H1 (cell line): ENCODE results near the gene PDF. TPM values are rescaled to one million over a fixed set of nuclear protein-coding genes. Genes with fewer than 3 reads are reported as not detected.

Experiments
- CTCF ChIA-PET: fragments of 300-600 bp; sonication (Branson Sonifier 250); formaldehyde crosslinking; loops from one replicate; lab custom pipeline; 2021; ENCODE audit not compliant: partially characterized antibody; lab: Charles Lee
- POLR2A ChIA-PET: fragments of 300-600 bp; sonication (Branson Sonifier 250); formaldehyde crosslinking; loops from one replicate; lab custom pipeline; 2021; ENCODE audit warnings: inconsistent platforms; ENCODE audit not compliant: partially characterized antibody; lab: Charles Lee
- DNase-seq, 2 experiments: peaks; one replicate each; pipeline versions ENCODE4 v3.0.0 to v3.0.0-alpha.2; 2010 to 2022; ENCODE audit warnings: low spot score in 2 of 2, low read depth in 1 of 2, mixed read lengths in 1 of 2
- FAIRE-seq: peaks from 2 replicates; lab custom pipeline; 2011; peaks lifted over from hg19 to GRCh38; lab: Jason Lieb, UNC
- H2AFZ ChIP-seq: 2 replicates; pipeline ENCODE4 v1.8.1; 2012; ENCODE audit warnings: low read length, inconsistent platforms
- H2AK5ac ChIP-seq: 2 replicates; pipeline ENCODE4 v1.6.1; 2013; ENCODE audit warnings: low read depth, low read length
- H2BK120ac ChIP-seq: replicated peaks from 2 replicates; pipeline ENCODE3; 2013; ENCODE audit warnings: low read depth, low read length, inconsistent platforms
- H2BK12ac ChIP-seq: 2 replicates; pipeline ENCODE4 v1.6.1; 2013; ENCODE audit warnings: low read depth, low read length
- H2BK15ac ChIP-seq: 2 replicates; pipeline ENCODE4 v1.6.1; 2013; ENCODE audit warnings: low read length
- H2BK20ac ChIP-seq: 2 replicates; pipeline ENCODE4 v1.6.1; 2013; ENCODE audit warnings: low read length
- H2BK5ac ChIP-seq: 2 replicates; pipeline ENCODE4 v1.6.1; 2013; ENCODE audit warnings: low read depth, low read length
- H3K14ac ChIP-seq: 2 replicates; pipeline ENCODE4 v1.6.1; 2013; ENCODE audit warnings: inconsistent platforms; ENCODE audit not compliant: insufficient read length
- H3K18ac ChIP-seq: 2 replicates; pipeline ENCODE4 v1.6.1; 2013; ENCODE audit warnings: low read length; ENCODE audit errors: extremely low read depth
- H3K23ac ChIP-seq: 2 replicates; pipeline ENCODE4 v1.6.1; 2013; ENCODE audit warnings: inconsistent platforms; ENCODE audit not compliant: insufficient read length
- H3K23me2 ChIP-seq: 2 replicates; pipeline ENCODE4 v1.6.1; 2013; ENCODE audit warnings: low read depth, low read length
- H3K27ac ChIP-seq: 2 replicates; pipeline ENCODE4 v1.6.1; 2011; ENCODE audit warnings: low read depth, low read length, inconsistent platforms
- H3K27me3 ChIP-seq, 4 experiments: replicated peaks in 1 of 4; 1 replicate in 1 of 4; 2 replicates in 3 of 4; pipeline versions ENCODE4 v1.6.1 to v1.8.1; 2011 to 2013; ENCODE audit warnings: low read length in 3 of 4, mild to moderate bottlenecking in 3 of 4, inconsistent platforms in 2 of 4, mixed read lengths in 2 of 4, moderate library complexity in 1 of 4; ENCODE audit not compliant: control insufficient read depth in 3 of 4, insufficient read depth in 3 of 4; ENCODE audit errors: extremely low read depth in 1 of 4
- H3K36me3 ChIP-seq, 4 experiments: 2 replicates each; pipeline versions ENCODE4 v1.6.1 to v1.8.1; 2011 to 2013; ENCODE audit warnings: mild to moderate bottlenecking in 4 of 4, low read length in 3 of 4, moderate library complexity in 2 of 4, control low read depth in 1 of 4, inconsistent platforms in 1 of 4; ENCODE audit not compliant: insufficient read depth in 4 of 4, control insufficient read depth in 2 of 4
- H3K4ac ChIP-seq: replicated peaks from 2 replicates; pipeline ENCODE3; 2013; ENCODE audit warnings: low read length, low read depth, mixed read lengths, inconsistent platforms; ENCODE audit not compliant: insufficient read length
- H3K4me1 ChIP-seq, 4 experiments: replicated peaks in 1 of 4; 1 replicate in 1 of 4; 2 replicates in 3 of 4; pipeline versions ENCODE4 v1.6.1 to v1.8.1; 2011 to 2013; ENCODE audit warnings: low read length in 3 of 4, inconsistent platforms in 2 of 4, mixed read lengths in 1 of 4; ENCODE audit not compliant: insufficient read depth in 4 of 4, control insufficient read depth in 3 of 4
- H3K4me2 ChIP-seq, 2 experiments: 2 replicates each; pipeline versions ENCODE4 v1.6.1 to v1.8.1; 2011 to 2013; ENCODE audit warnings: low read depth in 2 of 2, low read length in 2 of 2, control low read depth in 1 of 2, inconsistent platforms in 1 of 2, mild to moderate bottlenecking in 1 of 2; ENCODE audit not compliant: insufficient read depth in 1 of 2
- H3K4me3 ChIP-seq, 4 experiments: fragments of 200-600, 300-600 bp in 1 of 4; sonication (generic), shearing (Covaris generic), sonication (Bioruptor Twin) in 1 of 4; 2 replicates each; pipeline versions ENCODE4 v1.5.1 to v1.8.1; 2011 to 2016; ENCODE audit warnings: low read length in 4 of 4, low read depth in 3 of 4, control low read depth in 2 of 4, inconsistent platforms in 2 of 4, mild to moderate bottlenecking in 2 of 4, mixed read lengths in 1 of 4, moderate library complexity in 1 of 4; ENCODE audit not compliant: insufficient read depth in 2 of 4; ENCODE audit errors: extremely low read depth in 1 of 4
- H3K56ac ChIP-seq: replicated peaks from 2 replicates; pipeline ENCODE3; 2013; ENCODE audit warnings: low read depth, mild to moderate bottlenecking, mixed read lengths, low read length, inconsistent platforms; ENCODE audit not compliant: insufficient read length
- H3K79me1 ChIP-seq: 2 replicates; pipeline ENCODE4 v1.6.1; 2013; ENCODE audit warnings: low read depth, low read length, control low read depth
- H3K79me2 ChIP-seq, 2 experiments: 2 replicates each; pipeline versions ENCODE4 v1.6.1 to v1.8.1; 2012 to 2013; ENCODE audit warnings: low read length in 2 of 2, mild to moderate bottlenecking in 2 of 2, inconsistent platforms in 1 of 2; ENCODE audit not compliant: insufficient read depth in 2 of 2, control insufficient read depth in 1 of 2
- H3K9ac ChIP-seq, 4 experiments: replicated peaks in 1 of 4; 1 replicate in 1 of 4; 2 replicates in 3 of 4; pipeline versions ENCODE4 v1.6.1 to v1.8.1; 2011 to 2013; ENCODE audit warnings: low read depth in 3 of 4, low read length in 3 of 4, control low read depth in 2 of 4, mild to moderate bottlenecking in 2 of 4, moderate library complexity in 2 of 4, inconsistent platforms in 1 of 4; ENCODE audit errors: extremely low read depth in 1 of 4
- H3K9me3 ChIP-seq, 2 experiments: 2 replicates each; pipeline versions ENCODE4 v1.6.1 to v1.8.1; 2012 to 2013; ENCODE audit warnings: mild to moderate bottlenecking in 2 of 2, moderate library complexity in 2 of 2, control low read depth in 1 of 2, inconsistent platforms in 1 of 2, low read depth in 1 of 2, low read length in 1 of 2, mixed read lengths in 1 of 2; ENCODE audit not compliant: insufficient read depth in 2 of 2
- H4K20me1 ChIP-seq, 2 experiments: replicated peaks in 1 of 2; 2 replicates each; pipeline versions ENCODE3 to v1.8.1; 2011 to 2013; ENCODE audit warnings: inconsistent platforms in 2 of 2, low read length in 2 of 2, mild to moderate bottlenecking in 1 of 2; ENCODE audit not compliant: insufficient read depth in 2 of 2, control insufficient read depth in 1 of 2
- H4K5ac ChIP-seq: 2 replicates; pipeline ENCODE4 v1.6.1; 2013; ENCODE audit warnings: low read length, low read depth, mixed read lengths, inconsistent platforms; ENCODE audit not compliant: insufficient read length
- H4K8ac ChIP-seq: 2 replicates; pipeline ENCODE4 v1.8.0; 2013; ENCODE audit warnings: mild to moderate bottlenecking, moderate library complexity, low read length, inconsistent platforms; ENCODE audit not compliant: insufficient read depth; ENCODE audit errors: extremely low read depth
- H4K91ac ChIP-seq: replicated peaks from 2 replicates; pipeline ENCODE3; 2013; ENCODE audit warnings: low read length, mixed read lengths, inconsistent platforms; ENCODE audit not compliant: insufficient read length
- GABPA ChIP-seq: IDR thresholded peaks from 2 replicates; pipeline ENCODE4 v1.6.1; 2011; ENCODE audit warnings: mild to moderate bottlenecking, low read length, moderate library complexity, borderline replicate concordance; ENCODE audit not compliant: insufficient read depth
- PHF8 ChIP-seq: fragments of 200-600 bp; sonication (generic); conservative IDR thresholded peaks from 2 replicates; pipeline ENCODE4 v1.7.1; 2012; ENCODE audit warnings: low read depth, mild to moderate bottlenecking, inconsistent platforms, low read length, moderate library complexity
- WGBS, 2 experiments: shearing (Covaris generic) in 1 of 2; methylation state at CpG; one replicate each; pipeline versions ENCODE4 v1.1.6 to v1.1.7; 2013 to 2015; ENCODE audit warnings: low lambda C conversion rate in 2 of 2, mixed read lengths in 2 of 2, inconsistent platforms in 1 of 2, low coverage in 1 of 2, missing lambda C conversion rate in 1 of 2; ENCODE audit not compliant: insufficient replicate concordance in 2 of 2, insufficient coverage in 1 of 2, insufficient read length in 1 of 2; ENCODE audit errors: extremely low coverage in 1 of 2, missing lambda C conversion rate in 1 of 2; 5-methylcytosine and 5-hydroxymethylcytosine counted together
- polyA plus RNA-seq, 7 experiments: library from polyadenylated mRNA; depleted of rRNA in 3 of 7; stranded (reverse) in 5 of 7; unstranded in 2 of 7; fragments of >200 nt in 5 of 7; fragments of 200-250 nt in 2 of 7; gene quantifications; 1 replicate in 5 of 7; 2 replicates in 1 of 7; 4 replicates in 1 of 7; pipeline versions ENCODE4 v1.2.1 to v1.2.3, GENCODE V29; 2011 to 2013; ENCODE audit warnings: missing spikeins in 2 of 7, mixed read lengths in 2 of 7
- total RNA-seq: library from RNA; stranded (reverse); fragmentation: NEBNext Ultra II Directional; extraction: Animal tissue kit (Norgen Biotek cat#: 25700); gene quantifications from 2 replicates; pipeline ENCODE4 v1.2.1, GENCODE V29; 2021

Gene PDF
- total and polyA plus RNA-seq, 2 of the 8 experiments (the other 6 are each of a cell fraction or from before 2014, with no cell fraction given), result 17.7 to 23.9 TPM

DNA sequence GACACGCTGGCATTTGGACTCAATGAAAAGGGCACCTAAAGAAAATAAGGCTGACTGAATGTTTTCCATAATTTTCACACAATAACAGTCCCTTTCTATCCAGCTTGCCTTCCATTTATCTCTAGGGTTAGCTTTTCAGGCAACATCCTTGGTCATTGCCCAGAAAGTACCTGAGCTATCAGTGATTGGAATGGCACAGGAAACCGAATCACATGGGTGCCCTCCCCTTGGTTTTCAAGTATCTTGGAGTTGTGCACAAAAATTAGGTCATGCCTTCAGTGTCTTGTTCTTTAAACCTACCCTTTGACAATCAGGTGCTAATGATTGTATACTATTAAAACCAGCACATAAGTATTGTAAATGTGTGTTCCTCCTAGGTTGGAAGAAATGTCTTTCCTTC is 22.5 kb downstream of the PDF start:
- no peak overlapping the region for H2BK12ac ChIP-seq
- ChIA-PET POLR2A (no interaction called here), CTCF (no interaction called here)
- H3K79me1 ChIP-seq, result no peaks in the 10 kb centered on the region
- no peak overlapping the region for H3K4ac ChIP-seq
- no peak for DNase-seq
- H3K27ac ChIP-seq, result no peak overlapping the region
- H2BK5ac ChIP-seq, result no peak overlapping the region
- no peak overlapping the region for H3K14ac ChIP-seq
- no peak overlapping the region for H2BK20ac ChIP-seq
- H3K56ac ChIP-seq, result no peak overlapping the region
- peaks cover 0 to 4% (median 3%) of the 10 kb centered on the region in 4 experiments; a peak in 4 of 7 replicates for H3K4me1 ChIP-seq
- no peak overlapping the region for H2AK5ac ChIP-seq
- H3K4me3 ChIP-seq, result no peak overlapping the region
- 0 out of 2 replicates have a peak, but pooled peaks cover 3% of the 10 kb centered on the region for H3K23me2 ChIP-seq
- no peak for FAIRE-seq
- H3K4me2 ChIP-seq, result no peak overlapping the region
- H3K79me2 ChIP-seq, result peaks cover 0 to 8% of the 10 kb centered on the region in 2 experiments; a peak in 1 of 4 replicates
- H4K5ac ChIP-seq, result no peak overlapping the region
- no peak overlapping the region for H2BK15ac ChIP-seq
- no peak overlapping the region for H3K9ac ChIP-seq
- no peak overlapping the region for H2AFZ ChIP-seq
- no peak overlapping the region for H4K8ac ChIP-seq
- WGBS, 2 experiments, result 77% methylated on average over 2 of the region's 2 CpGs; no CpG with 5 or more reads in 1 of the 2 experiments
- no peak for TF ChIP-seq GABPA
- no peak for TF ChIP-seq PHF8
- no peak overlapping the region for H3K23ac ChIP-seq
- no peaks in the 10 kb centered on the region for H3K9me3 ChIP-seq
- H3K36me3 ChIP-seq, result no peaks in the 10 kb centered on the region; a peak in 1 of 8 replicates
- H3K27me3 ChIP-seq, result no peaks in the 10 kb centered on the region
- no peak overlapping the region for H3K18ac ChIP-seq
- H4K20me1 ChIP-seq, result peaks cover 5 to 6% of the 10 kb centered on the region in 2 experiments
- H2BK120ac ChIP-seq, result no peak overlapping the region
- H4K91ac ChIP-seq, result no peak overlapping the region
